ENCODE data around the gene IFIH1.

Gene IFIH1

GRCh38 chr2:162317058-162317742 is 1.3 kb downstream of the IFIH1 start:
- no peak for DNase-seq (ENCODE audit: low read depth, low spot score)
- POLR2A ChIA-PET = no interaction called here
- no peak for TF ChIP-seq CTCF (IDR thresholded peaks at IDR 0.05; ENCODE audit: insufficient read depth, low read length, missing control alignments)
- no peak overlapping the region; the same call in 1 of the 2 replicates for H3K4me3 ChIP-seq (ENCODE audit: low read depth, low read length)
- CTCF ChIA-PET = interaction anchor here (0.8 to 2.9 kb wide), 4 partner anchors 9 to 730 kb away, joined by 3 to 11 read pairs (median 3); no protein-coding TSS in a partner anchor

- no peak overlapping the region for H3K4me3 ChIP-seq (ENCODE audit: low read depth, low read length)
- DNase-seq (ENCODE audit: low read depth, low spot score) = no peak
- ChIA-PET CTCF (interaction anchor here (1.0 to 1.7 kb wide), 2 partner anchors 10 to 18 kb away, joined by 3 to 9 read pairs; no protein-coding TSS in a partner anchor), POLR2A (interaction anchor here (0.6 kb wide), 1 partner anchor 188 kb away, joined by 3 read pairs; no protein-coding TSS in a partner anchor)
- no peak for TF ChIP-seq CTCF (IDR thresholded peaks at IDR 0.05; ENCODE audit: insufficient read depth, low read length, missing control alignments)
Observed at GRCh38 chr2:162316590-162316989, 1.9 kb downstream of the IFIH1 start.

- no peak for DNase-seq (ENCODE audit: low read depth, low spot score)
- no peak for TF ChIP-seq CTCF (IDR thresholded peaks at IDR 0.05; ENCODE audit: insufficient read depth, low read length, missing control alignments)
- no peak overlapping the region for H3K4me3 ChIP-seq (ENCODE audit: low read depth, low read length)
- ChIA-PET POLR2A (interaction anchor here (0.6 kb wide), 2 partner anchors 188 to 198 kb away, joined by 3 read pairs; no protein-coding TSS in a partner anchor), CTCF (interaction anchor here (0.7 to 1.7 kb wide), 5 partner anchors 9 to 163 kb away, joined by 3 to 9 read pairs (median 3); no protein-coding TSS in a partner anchor)
Observed at GRCh38 chr2:162315938-162316337, 2.5 kb downstream of the IFIH1 start.

- H3K4me3 ChIP-seq (ENCODE audit: low read depth, low read length) = no peak overlapping the region
- no peak for TF ChIP-seq CTCF (IDR thresholded peaks at IDR 0.05; ENCODE audit: insufficient read depth, low read length, missing control alignments)
- ChIA-PET POLR2A (no interaction called here), CTCF (interaction anchor here (1.1 to 4.7 kb wide), 4 partner anchors 11 to 159 kb away, joined by 3 to 25 read pairs (median 8); no protein-coding TSS in a partner anchor)
- no peak for DNase-seq (ENCODE audit: low read depth, low spot score)
Observed at GRCh38 chr2:162312853-162313252, 5.6 kb downstream of the IFIH1 start.

- ChIA-PET CTCF (interaction anchor here (0.8 to 3.0 kb wide), 4 partner anchors 9 to 156 kb away, joined by 3 to 11 read pairs (median 4); partner anchors contain the start of gene IFIH1), POLR2A (no interaction called here)
- TF ChIP-seq CTCF (IDR thresholded peaks at IDR 0.05; ENCODE audit: insufficient read depth, low read length, missing control alignments) = no peak
- H3K4me3 ChIP-seq (ENCODE audit: low read depth, low read length) = no peak overlapping the region
- no peak for DNase-seq (ENCODE audit: low read depth, low spot score)
Observed at GRCh38 chr2:162308747-162309503, 9.6 kb downstream of the IFIH1 start.

GRCh38 chr2:162305901-162306300 is 12.6 kb downstream of the IFIH1 start:
- ChIA-PET CTCF (interaction anchor here (0.6 to 12.7 kb wide), 7 partner anchors 10 to 151 kb away, joined by 3 to 189 read pairs (median 5); partner anchors contain the start of gene IFIH1), POLR2A (no interaction called here)
- no peak for TF ChIP-seq CTCF (IDR thresholded peaks at IDR 0.05; ENCODE audit: insufficient read depth, low read length, missing control alignments)
- no peak overlapping the region for H3K4me3 ChIP-seq (ENCODE audit: low read depth, low read length)
- no peak for DNase-seq (ENCODE audit: low read depth, low spot score)

Data from AG04449 (cell line).